RPMI7951 (cell line): Measurements from ENCODE around the gene SPN. TPM values are rescaled to one million over a fixed set of nuclear protein-coding genes. Genes with fewer than 3 reads are reported as not detected.
"Not testable (repeated sequence)": the region's sequence is repeated elsewhere in the genome, so short reads cannot be mapped to it uniquely, and the experiment has no call there.

Source experiments
- DNase-seq: peaks from one replicate; pipeline ENCODE4 v3.0.0-alpha.2; 2012; ENCODE audit warnings: low read depth
- total RNA-seq: library from RNA; depleted of rRNA; stranded (reverse); fragments of >200 nt; shearing (Covaris generic); gene quantifications from 2 replicates; pipeline ENCODE4 v1.2.3, GENCODE V29; 2014

Gene SPN
- total RNA-seq, 1 experiment from 2014 or later: not detected

DNA sequence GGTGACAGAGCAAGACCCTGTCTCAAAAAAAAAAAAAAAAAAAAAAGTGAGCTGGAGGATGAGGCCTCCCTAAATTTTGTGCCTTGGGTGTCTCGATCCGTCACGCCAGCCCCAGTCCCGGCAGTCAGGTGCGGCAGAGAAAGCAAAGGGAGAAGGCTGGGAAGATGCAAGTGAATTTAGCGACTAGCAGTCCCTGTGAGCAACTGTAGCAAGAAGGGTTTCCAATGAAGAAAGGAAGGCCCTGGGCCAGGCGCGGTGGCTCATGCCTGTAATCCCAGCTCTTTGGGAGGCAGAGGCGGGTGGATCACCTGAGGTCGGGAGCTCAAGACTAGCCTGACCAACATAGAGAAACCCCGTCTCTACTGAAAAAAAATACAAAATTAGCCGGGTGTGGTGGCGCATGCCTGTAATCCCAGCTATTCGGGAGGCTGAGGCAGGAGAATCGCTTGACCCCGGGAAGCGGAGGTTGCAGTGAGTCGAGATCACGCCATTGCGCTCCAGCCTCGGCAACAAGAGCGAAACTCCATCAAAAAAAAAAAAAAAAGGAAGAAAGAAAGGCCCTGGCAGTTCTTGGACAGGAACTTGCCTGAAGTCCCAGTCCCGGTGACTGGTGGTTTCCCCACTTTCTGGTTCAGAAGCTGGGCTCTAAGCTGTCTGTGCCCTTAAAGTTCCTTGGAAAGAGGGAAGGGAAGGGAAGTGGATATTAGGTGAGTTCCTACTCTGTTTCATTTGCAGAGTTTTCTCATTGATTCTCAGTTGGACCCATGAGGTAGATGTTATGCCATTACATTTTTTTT is 14.1 kb downstream of the SPN start:
- no peak for DNase-seq

DNA sequence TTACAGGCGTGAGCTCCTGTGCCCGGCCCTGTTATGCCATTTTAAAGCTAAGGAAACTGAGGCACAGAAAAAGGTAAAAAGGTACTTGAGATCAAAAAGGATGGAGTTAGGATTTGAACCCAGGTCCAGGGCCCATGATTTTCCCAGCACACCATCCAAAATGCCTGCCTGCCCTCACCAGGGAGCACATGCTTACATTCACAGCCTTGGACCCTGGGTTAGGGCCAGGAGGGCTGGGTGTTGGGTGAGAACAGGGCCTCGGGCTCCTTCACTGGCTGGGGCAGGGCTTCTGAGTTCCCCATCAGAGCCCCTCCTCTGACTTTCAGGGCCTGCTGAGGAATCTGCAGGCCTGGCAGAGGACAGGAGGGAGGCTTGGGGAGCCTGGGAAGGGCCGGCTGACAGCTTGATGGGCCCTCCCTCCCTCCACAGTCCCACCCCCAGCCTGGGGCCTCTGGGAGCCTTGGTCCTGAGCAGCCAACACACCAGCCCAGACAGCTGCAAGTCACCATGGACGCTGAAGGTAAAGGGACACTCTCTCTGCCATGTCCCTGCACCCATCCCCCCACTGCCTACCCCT is 15.7 kb downstream of the SPN start, which contains the start of gene QPRT:
QPRT (plus strand) TSS at position 490 of the 577 bp plus-strand sequence; CDS start at position 508, 18 bp downstream.
- peak; percentile 70 for DNase-seq

DNA sequence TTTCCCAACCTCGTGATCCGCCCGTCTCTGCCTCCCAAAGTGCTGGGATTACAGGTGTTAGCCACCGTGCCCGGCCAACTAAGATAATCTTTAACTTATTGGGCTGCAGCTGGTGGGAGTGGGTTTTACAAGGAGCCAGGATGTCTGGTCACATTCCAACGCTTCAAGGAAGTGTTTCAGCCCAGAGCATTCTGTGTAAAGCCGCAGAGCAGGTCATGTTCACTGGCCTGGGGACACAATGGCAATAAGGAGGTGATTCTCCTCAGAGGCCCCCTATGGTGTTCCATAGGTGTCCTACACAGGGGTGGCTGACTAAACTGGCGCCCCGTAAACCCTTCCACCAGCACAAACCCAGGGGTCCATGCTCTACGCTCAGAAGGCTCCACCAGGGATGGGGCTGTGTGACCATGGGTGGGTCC is 17.1 kb downstream of the SPN start:
- DNase-seq: no peak

DNA sequence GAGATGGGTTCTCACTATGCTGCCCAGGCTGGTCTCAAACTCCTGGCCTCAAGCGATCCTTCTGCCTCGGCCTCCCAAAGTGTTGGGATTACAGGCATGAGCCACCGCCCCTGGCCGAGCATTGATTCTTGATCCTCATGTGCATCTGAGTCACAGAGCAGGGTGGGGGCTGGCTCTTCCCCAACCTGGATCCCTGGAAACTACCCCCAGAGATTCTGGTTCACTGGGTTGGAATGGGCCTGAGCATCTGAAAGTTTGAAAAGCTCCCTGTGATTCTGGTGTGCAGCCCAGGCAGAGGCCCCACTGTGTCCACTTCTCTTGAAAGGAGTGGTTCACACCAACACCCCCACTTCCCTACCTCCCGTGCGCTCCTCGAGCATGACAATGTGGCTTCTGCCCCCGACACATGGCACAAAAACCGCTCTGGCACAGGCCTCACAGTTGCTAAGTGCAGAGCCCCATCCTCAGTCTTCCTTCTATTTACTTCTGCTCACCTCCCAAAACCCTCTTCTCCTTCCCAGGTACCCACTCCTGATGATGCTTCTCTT is 20.6 kb downstream of the SPN start:
- DNase-seq: no peak

DNA sequence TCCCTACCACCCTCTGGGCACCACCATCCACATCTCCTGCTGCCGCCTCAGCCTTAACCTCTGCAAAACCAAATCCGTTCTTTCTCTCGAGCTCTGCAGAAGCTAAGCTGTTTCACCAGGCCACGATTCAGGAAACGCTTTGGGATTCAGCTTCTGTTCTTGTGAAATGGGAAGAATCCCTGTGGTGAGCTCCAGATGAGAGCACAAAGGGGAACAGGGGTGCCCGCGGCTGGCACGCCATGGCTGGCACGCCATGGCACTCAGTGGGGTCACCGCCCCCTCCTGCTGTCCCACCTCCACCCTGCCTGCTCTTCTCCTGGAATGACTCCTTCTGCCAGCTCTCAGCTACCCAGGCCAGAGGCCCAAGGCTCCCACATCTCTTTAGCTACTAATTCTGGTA is 21.6 kb downstream of the SPN start:
- DNase-seq: no peak

DNA sequence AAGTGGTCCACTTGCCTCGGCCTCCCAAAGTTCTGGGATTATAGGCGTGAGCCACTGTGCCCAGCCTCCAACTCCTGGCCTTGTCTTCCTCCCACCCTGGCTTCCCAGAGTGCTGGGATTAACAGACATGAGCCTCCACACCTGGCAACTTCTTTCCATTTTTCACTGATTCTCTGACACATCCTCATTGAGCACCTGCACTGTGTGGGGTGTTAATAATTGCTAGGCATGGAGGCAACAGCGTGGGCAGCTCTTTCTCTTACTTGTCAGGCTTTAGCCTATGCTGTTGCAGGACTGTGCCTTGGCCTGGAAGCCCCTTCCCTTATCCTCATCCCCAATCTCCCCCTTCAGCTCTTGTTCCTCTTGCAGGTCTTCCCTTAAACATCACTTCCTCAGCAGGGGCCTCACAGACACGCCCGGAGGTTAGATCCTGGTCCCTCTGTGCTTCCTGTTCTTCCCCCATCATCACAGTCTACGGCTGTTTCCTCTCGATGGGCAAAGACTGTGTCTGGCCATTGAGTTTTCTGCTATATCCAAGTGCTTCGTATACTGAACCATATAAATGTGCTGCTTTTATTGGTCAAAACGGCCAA is 23.8 kb downstream of the SPN start:
- DNase-seq: no peak

DNA sequence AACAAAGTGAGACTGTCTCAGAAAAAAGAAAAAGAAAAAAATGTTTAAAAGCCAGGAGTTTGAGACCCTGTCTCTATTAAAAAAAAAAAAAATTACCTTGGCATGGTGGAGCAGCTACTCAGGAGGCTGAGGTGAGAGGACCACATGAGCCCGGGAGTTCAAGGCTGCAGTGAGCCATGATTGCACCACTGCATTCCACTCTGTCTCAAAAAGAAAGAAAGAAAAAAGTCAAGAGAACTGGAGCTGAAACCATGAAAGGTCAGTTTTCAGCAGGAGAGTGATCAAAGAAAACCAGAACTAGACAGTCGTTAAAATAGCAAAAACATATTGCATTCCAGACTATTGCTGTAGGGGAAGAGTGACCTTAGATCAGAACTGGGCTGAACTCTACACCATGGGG is 24.7 kb downstream of the SPN start:
- no peak for DNase-seq

DNA sequence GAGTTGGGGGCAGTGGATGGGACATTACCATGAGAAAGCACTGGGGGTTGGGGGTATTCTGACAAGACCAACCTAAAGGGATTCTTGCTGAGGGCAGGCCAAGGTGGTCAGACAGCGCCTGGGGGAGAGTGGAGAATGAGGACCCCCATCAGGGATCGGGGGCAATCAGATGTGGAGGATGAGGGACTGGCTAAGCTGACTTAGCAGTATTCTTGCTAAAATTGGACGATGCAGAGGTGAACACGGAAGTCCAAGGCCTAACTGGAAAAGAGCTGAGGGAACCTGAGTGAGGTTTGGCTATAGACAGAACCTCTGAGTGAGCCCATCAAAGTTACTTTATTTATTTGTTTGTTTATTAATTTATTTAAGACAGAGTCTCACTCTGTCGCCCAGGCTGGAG is 25.1 kb downstream of the SPN start:
- DNase-seq: no peak

DNA sequence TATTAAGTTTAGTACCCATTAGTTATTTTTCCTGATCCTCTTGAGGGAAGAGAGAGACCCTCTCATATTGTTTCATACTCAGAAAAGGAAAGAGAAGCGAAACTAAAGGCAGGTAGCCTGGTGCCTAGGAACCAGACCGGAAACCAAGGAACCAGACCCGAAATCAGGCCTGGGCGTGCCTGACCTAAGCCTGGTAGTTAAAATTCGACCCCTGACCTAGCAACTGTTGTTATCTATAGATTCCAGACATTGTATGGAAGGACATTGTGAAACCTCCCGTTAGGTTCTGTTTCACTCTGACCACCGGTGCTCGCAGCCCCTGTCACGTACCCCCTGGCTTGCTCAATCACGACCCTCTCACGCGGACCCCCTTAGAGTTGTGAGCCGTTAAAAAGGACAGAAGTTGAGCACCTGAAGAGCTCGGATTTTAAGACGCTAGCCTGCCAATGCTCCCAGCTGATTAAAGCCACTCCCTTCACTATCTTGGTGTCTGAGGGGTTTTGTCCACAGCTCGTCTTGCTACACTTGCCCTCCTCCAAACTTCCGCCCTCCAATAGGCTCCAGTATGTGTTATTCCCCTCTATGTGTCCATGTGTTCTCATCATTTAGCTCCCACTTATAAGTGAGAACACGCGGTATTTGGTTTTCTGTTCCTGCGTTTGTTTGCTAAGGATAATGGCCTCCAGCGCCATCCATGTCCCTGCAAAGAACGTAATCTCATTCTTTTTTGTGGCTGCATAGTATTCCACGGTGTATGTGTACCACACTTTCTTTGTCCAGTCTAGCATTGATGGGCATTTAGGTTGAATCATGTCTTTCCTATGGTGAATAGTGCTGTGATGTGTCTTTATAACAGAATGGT is 26.7 kb downstream of the SPN start:
- not testable (repeated sequence) for DNase-seq

DNA sequence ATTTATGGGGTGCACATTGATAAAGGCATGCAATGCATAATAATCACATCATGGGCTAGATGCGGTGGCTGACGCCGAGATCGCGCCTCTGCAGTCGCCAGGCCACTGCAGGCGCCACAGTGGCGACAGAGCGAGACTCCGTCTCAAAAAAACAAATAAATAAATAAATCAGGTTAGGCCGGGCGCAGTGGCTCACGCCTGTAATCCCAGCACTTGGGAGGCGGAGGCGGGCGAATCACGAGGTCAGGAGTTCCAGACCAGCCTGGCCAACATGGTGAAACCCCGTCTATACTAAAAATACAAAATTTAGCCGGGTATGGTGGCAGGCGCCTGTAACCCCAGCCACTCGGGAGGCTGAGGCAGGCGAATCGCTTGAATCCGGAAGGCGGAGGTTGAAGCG is 29.6 kb downstream of the SPN start:
- not testable (repeated sequence) for DNase-seq

DNA sequence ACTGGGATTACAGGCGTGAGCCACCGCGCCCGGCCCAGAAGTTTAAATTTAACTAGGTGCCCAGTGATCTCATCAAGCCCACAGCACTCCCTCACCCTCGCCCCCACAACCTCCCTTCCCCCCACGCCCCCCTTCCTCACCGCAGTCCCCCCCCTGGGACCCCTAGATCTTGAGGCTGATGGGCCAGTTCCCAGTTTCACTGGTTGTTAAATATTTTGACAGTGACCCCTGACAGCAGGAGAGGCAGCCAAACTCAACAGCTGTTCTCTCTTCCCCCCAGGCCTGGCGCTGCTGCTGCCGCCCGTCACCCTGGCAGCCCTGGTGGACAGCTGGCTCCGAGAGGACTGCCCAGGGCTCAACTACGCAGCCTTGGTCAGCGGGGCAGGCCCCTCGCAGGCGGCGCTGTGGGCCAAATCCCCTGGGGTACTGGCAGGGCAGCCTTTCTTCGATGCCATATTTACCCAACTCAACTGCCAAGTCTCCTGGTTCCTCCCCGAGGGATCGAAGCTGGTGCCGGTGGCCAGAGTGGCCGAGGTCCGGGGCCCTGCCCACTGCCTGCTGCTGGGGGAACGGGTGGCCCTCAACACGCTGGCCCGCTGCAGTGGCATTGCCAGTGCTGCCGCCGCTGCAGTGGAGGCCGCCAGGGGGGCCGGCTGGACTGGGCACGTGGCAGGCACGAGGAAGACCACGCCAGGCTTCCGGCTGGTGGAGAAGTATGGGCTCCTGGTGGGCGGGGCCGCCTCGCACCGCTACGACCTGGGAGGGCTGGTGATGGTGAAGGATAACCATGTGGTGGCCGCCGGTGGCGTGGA is 31.5 kb downstream of the SPN start:
- DNase-seq: no peak

DNA sequence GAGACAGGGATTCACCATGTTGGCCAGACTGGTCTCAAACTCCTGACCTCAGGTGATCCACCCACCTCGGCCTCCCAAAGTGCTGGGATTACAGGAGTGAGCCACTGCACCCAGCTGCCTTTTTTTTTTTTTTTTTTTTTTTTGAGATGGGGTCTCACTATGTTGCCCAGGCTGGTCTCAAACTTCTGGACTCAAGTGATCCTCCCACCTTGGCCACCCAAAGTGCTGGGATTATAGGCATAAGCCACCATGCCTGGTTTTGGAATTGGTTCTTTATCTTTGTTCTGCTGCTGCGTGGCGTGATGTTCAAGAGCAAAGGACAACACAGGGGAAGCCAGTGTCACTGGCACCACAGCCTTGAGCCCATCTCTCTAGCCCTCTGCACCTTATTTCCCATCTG is 32.6 kb downstream of the SPN start:
- not testable (repeated sequence) for DNase-seq

DNA sequence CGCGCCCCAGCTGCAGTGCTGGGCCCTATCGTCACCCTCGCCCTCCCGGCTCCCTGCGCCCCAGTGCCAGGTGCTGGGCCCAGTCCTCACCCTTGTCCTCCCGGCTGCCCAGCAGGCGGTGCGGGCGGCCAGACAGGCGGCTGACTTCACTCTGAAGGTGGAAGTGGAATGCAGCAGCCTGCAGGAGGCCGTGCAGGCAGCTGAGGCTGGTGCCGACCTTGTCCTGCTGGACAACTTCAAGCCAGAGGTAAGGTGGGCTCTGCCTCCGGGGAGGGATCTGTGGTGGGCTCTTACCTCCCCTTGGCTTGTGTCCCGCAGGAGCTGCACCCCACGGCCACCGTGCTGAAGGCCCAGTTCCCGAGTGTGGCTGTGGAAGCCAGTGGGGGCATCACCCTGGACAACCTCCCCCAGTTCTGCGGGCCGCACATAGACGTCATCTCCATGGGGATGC is 33.9 kb downstream of the SPN start:
- DNase-seq: no peak

DNA sequence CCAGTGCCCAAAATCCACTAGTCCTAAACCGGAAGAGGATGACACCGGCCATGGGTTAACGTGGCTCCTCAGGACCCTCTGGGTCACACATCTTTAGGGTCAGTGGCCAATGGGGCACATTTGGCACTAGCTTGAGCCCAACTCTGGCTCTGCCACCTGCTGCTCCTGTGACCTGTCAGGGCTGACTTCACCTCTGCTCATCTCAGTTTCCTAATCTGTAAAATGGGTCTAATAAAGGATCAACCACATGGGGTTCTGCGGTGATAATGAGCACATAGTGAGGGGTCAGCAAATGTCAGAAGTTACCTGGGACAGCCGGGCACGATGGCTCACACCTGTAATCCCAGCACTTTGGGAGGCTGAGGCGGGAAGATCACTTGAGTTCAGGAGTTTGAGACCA is 34.3 kb downstream of the SPN start:
- DNase-seq: no peak

DNA sequence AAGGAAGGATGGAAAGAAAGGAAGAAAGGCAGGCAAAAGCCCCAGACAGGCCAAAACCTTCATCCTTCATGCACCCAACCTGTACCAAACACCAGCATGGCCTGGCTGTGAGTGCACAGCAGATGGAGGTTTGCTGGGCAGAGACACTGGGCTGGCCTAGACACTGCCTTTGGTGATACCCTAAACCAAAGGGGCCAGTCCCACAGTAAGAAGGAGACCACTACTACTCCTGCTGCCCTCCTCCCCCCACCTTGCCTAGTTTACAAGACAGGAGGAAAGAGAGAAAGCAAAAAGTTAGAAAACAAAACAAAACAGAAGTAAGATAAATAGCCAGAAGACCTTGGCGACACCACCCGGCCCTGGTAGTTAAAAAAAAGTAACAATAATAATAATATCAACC is 35.0 kb downstream of the SPN start:
- DNase-seq: no peak

DNA sequence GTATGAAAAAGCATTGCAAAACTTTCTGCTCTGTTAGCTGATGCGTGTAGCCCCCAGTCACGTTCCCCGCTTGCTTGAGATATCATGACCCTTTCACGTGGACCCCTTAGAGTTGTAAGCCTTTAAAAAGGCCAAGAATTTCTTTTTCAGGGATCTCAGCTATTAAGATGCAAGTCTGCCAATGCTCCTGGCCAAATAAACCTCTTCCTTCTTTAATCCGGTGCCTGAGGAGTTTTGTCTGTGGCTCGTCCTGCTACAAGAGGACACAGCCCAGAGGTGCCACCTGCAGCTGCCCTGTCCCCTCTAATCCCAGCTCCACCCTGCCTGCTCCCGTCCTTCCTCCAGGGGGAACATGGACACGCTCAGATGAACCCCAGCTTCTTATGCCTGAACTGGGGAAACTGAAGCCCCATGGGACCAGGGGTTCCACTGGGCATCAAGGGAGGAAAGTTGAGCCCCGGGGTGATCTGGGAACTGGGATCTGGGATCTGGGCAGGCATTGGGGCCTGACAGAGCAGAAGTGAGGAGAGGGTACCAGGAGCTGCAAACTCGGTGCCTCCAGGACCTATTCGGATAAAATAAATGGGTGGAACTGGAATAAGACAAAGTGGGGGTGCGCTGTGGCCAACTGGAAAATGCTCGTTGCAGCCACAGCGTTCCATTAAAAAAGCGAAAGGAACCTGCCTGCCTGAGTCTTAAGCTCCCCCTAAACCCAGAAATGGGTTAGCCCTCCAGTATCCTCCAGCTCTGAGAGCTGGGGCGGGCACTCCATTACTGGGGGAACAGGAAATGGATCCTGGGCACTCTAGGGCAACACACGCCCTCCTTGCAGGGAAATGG is 35.7 kb downstream of the SPN start:
- no peak for DNase-seq

DNA sequence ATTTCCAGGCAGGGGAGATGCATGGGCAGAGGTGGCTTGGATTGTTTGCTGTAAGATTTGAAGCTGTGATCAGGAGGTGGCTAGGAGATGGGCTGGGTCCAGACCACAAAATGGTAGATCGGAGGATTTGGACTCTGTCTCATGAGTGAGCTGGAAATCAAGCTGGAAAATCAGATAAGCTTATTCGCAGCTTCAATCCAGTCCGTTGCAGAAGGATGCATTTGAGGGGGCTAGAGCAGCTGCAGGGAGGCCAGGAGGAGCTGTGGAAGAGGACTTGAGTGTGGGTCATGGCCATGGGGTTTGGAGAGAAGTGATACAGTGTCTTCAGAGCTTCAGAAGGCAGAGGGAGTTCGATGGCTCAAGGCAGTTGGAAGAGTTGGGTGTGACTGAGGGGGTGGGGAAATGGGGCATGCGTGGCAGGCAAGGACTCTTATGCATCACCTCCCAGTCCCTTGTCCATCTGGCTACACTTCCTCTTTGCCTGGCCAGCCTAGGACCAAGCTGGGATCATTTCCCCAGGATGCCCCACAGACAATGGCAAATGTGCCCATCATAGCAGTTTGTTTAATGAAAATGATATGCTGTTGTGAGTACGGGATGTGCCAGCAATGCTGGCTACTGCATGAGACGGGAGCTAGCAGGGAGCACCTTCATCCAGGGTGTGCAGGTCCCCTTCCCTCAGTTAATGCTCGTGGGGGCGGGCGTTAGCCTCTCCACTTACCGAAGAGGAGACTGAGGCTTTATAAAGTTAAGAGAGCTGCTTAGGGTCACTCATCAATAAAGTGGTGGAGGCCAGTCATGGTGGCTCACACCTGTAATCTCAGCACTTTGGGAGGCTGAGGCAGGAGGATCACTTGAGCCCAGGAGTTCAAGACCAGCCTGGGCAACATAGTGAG is 36.5 kb downstream of the SPN start:
- peak; percentile 24 for DNase-seq

DNA sequence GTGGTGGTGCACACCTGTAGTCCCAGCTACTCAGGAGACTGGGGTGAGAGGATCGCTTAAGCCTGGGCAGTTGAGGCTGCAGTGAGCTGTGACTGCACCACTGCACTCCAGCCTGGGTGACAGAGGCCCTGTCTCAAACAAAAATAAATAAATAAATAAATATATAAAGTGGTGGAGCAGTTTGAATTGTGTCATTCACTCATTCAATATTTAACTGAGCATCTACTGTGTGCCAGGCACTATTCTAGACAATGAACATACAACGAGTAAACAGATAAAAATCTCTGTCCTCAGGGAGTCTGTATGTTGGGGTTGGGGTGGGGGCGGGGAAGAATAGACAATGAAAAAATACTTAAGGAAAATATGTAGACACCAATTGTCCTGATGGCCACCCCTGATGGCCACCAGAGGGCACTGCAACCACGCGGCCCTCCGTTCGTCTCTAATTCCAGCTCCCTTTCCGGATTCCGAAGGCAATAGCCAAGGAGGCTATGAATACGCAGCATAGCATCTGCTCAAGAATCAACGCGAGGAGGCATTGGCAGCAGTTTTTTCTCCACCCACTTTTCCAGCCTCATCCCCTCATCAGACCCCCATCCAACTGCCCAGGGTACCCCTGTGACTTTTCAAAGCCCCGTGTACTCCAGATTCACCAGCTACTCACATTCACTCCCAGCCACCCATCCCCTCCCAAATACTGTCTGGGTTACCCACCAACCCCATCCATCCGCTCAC is 37.4 kb downstream of the SPN start:
- peak; percentile 77 for DNase-seq
